Measurements from ENCODE around the gene ZNF556. TPM values are rescaled to one million over a fixed set of nuclear protein-coding genes. Genes with fewer than 3 reads are reported as not detected.

ZNF556 gene
- total and polyA plus RNA-seq, 4 donors = 0.02 to 0.09 TPM; not detected in 2

- Histone ChIP-seq H3K36me3 (ENCODE audit: control insufficient read depth in 4 of 4, insufficient read depth in 4 of 4, low read length in 4 of 4) (peaks cover 0 to 2% (median 0%) of the 10 kb centered on the region in 4 donors), H3K9ac (ENCODE audit: insufficient read depth in 1 of 2, low read length in 2 of 2) (no peak overlapping the region), H3K4me3 (no peak overlapping the region), H3K9me3 (ENCODE audit: control insufficient read depth in 4 of 4, insufficient read depth in 3 of 4, low read length in 3 of 4) (no peaks in the 10 kb centered on the region), H3K27me3 (ENCODE audit: control insufficient read depth in 3 of 3, insufficient read depth in 3 of 3, low read length in 2 of 3) (no peaks in the 10 kb centered on the region), H3K27ac (ENCODE audit: low read depth in 1 of 2, low read length in 1 of 2) (no peak overlapping the region), H3K4me1 (ENCODE audit: control insufficient read depth in 5 of 5, insufficient read depth in 5 of 5, low read length in 5 of 5) (peaks cover 0 to 6% (median 0%) of the 10 kb centered on the region in 5 donors)
- DNase-seq = no peak
- no peak for ATAC-seq (ENCODE audit: insufficient read depth, low FRiP score)
- 78 to 79% methylated on average over 11 of the region's 11 CpGs for WGBS, 2 donors
- TF ChIP-seq, protein P1, sequence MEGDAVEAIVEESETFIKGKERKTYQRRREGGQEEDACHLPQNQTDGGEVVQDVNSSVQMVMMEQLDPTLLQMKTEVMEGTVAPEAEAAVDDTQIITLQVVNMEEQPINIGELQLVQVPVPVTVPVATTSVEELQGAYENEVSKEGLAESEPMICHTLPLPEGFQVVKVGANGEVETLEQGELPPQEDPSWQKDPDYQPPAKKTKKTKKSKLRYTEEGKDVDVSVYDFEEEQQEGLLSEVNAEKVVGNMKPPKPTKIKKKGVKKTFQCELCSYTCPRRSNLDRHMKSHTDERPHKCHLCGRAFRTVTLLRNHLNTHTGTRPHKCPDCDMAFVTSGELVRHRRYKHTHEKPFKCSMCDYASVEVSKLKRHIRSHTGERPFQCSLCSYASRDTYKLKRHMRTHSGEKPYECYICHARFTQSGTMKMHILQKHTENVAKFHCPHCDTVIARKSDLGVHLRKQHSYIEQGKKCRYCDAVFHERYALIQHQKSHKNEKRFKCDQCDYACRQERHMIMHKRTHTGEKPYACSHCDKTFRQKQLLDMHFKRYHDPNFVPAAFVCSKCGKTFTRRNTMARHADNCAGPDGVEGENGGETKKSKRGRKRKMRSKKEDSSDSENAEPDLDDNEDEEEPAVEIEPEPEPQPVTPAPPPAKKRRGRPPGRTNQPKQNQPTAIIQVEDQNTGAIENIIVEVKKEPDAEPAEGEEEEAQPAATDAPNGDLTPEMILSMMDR (IDR thresholded peaks at IDR 0.05; ENCODE audit: control extremely low read depth, extremely low read depth) = no peak
These were observed 38.9 kb downstream of the ZNF556 start for GRCh38 chr19:2905918-2906519.

DNA sequence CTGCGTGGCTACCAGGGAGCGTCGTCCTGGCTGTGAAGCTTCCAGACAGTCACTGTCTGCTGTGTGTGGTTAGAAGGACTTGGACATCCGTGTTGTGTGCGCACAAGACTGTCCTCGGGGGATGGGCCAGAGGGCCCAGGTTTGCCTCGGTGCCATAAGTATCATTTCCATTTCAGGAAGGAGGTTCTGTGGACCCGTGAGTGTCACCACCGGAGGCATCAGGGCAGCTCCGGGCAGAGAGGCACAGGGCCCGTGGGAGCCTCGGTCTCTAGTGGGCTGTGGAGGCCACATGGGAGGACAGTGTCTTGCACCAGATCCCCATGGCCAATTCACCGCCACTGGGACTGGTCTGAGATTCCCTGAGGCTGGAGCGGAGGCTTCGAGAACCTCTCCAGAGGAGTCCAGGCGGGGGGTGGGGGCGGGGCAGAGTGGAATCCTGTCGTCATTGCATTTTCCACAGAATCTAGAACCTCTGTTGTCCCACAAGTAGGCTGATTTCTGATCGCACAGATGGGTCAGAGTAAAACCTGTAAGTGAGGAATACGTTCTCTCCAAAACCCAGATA is 39.6 kb downstream of the ZNF556 start:
- Histone ChIP-seq H3K27me3 (ENCODE audit: control insufficient read depth in 3 of 3, insufficient read depth in 3 of 3, low read length in 2 of 3) (no peaks in the 10 kb centered on the region), H3K9me3 (ENCODE audit: control insufficient read depth in 4 of 4, insufficient read depth in 3 of 4, low read length in 3 of 4) (no peaks in the 10 kb centered on the region), H3K27ac (ENCODE audit: low read depth in 1 of 2, low read length in 1 of 2) (no peak overlapping the region), H3K9ac (ENCODE audit: insufficient read depth in 1 of 2, low read length in 2 of 2) (no peak overlapping the region), H3K4me1 (ENCODE audit: control insufficient read depth in 5 of 5, insufficient read depth in 5 of 5, low read length in 5 of 5) (peaks cover 0 to 6% (median 0%) of the 10 kb centered on the region in 5 donors), H3K4me3 (no peak overlapping the region), H3K36me3 (ENCODE audit: control insufficient read depth in 4 of 4, insufficient read depth in 4 of 4, low read length in 4 of 4) (peaks cover 0 to 2% (median 0%) of the 10 kb centered on the region in 4 donors)
- TF ChIP-seq, protein P1 (IDR thresholded peaks at IDR 0.05; ENCODE audit: control extremely low read depth, extremely low read depth) = no peak
- DNase-seq (no peak), ATAC-seq (ENCODE audit: insufficient read depth, low FRiP score) (no peak)
- 91 to 94% methylated on average over 20 of the region's 20 CpGs for WGBS, 2 donors

DNA sequence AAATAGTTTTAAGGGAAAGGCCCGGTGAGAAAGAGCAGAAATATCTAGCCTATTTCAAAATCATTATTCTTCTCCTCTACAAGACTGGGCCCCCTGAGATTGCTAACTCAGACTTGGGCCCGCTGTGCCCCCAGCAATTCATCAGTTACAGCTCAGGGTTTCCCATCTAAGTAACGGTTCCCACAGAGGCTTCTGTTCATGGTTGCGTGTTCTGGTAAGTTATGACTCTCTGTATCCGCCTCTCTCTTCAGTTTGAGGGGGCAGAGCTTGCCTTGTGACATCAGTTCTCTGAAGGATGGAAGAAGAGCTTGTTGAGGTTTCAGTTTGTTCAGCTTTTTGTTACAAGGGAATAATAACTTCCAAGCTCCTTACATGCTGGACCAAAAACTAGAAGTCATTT is 45.2 kb downstream of the ZNF556 start:
- H3K27me3 ChIP-seq (ENCODE audit: control insufficient read depth in 3 of 3, insufficient read depth in 3 of 3, low read length in 2 of 3) = no peaks in the 10 kb centered on the region
- H3K4me3 ChIP-seq = no peak overlapping the region
- no peak for DNase-seq
- H3K27ac ChIP-seq (ENCODE audit: low read depth in 1 of 2, low read length in 1 of 2) = no peak overlapping the region
- peaks cover 7 to 16% (median 12%) of the 10 kb centered on the region in 4 donors for H3K36me3 ChIP-seq (ENCODE audit: control insufficient read depth in 4 of 4, insufficient read depth in 4 of 4, low read length in 4 of 4)
- peaks cover 0 to 7% (median 6%) of the 10 kb centered on the region in 4 donors for H3K9me3 ChIP-seq (ENCODE audit: control insufficient read depth in 4 of 4, insufficient read depth in 3 of 4, low read length in 3 of 4)
- H3K4me1 ChIP-seq (ENCODE audit: control insufficient read depth in 5 of 5, insufficient read depth in 5 of 5, low read length in 5 of 5) = no peaks in the 10 kb centered on the region
- TF ChIP-seq, protein P1 (IDR thresholded peaks at IDR 0.05; ENCODE audit: control extremely low read depth, extremely low read depth) = no peak
- WGBS, 2 donors = 93 to 98% methylated on average over 5 of the region's 5 CpGs
- no peak overlapping the region for H3K9ac ChIP-seq (ENCODE audit: insufficient read depth in 1 of 2, low read length in 2 of 2)
- ATAC-seq (ENCODE audit: insufficient read depth, low FRiP score) = no peak

All from lung (tissue), 12 donors.